ENCODE results near the gene CLSTN3.

The CLSTN3 gene

GRCh38 chr12:7129872-7130691 lies at the start of gene CLSTN3:
TSS of gene CLSTN3 (plus strand) at chr12:7130371. CDS start at chr12:7130649, 278 bp downstream.
- DNase-seq, result peak; percentile 68

DNA sequence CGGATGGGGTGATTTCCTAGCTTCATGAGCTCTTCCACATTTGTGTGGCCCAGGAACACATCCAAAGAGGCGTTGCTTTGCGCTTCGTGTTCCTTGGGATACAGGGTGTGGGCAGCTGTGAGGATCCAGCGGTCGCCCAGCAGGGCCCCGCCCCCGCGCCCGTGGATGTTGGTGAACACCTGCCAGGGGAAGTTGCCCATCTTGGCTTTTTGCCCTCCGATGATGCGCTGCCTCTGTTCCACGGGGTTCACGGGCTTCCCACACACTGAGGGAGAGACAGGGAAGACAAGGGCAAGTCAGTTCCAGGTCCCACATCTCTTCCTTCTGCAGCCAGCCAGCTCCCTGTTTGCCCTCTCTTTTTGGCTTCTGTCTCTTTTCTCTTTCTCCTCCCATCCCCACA lies 49.1 kb upstream of the CLSTN3 start:
- DNase-seq, result no peak

DNA sequence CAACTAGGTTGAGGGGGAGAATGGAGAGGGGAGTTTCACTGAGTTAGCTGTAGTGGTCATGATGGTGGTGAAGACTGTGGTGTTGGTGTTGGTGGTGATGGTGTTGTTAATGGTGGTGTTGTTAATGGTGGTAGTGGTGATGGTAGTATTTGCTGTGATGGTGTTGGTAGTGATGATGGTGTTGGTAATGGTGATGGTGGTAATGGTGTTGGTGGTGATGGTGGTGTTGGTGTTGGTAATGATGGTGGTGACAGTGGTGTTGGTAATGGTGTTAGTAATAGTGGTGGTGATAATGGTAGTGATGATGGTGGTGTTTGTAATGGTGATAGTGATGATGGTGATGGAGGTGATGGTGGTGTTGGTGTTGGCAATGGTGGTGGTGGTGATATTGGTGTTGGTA lies 47.0 kb upstream of the CLSTN3 start:
- DNase-seq, result no peak

- no peak for DNase-seq
Measured at GRCh38 chr12:7089196-7089871, 40.8 kb upstream of the CLSTN3 start.

DNA sequence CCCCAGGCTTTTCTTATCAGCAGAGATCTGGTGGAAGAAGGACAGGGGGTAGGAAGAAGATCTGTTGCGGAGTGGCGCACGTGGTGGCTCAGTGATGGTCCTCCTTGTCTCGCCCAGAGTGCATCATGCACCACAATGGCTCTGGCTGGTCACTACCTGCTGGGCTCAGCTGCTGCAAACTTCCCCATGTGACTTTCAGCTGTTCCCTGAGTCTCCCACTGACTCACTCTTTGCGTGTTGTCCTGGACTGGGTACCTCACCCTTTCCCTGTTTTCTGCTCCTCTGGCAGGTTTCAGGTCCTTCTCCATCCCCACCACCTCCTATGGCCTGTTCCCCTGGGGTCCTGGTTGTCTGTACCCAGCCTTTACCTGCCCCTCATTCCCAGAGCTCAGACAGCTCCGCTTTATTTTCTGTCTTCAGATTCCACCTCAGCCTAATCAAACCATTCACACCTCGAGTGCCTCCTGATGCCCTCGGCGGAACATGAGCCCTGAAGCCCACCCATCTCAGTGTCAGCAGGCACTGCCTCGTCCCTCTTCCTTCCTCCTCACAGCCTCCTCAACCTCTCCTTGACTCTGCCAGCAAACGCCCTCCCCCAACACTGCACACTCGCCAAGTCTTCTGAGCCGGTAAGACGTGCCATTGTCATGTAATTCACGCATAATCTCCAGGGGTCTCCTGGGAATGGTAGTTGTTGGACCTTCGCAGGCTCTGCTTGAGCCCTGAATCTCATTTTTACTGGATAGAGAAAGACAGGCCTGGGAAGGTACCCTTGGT lies 39.8 kb upstream of the CLSTN3 start:
- DNase-seq, result no peak

DNA sequence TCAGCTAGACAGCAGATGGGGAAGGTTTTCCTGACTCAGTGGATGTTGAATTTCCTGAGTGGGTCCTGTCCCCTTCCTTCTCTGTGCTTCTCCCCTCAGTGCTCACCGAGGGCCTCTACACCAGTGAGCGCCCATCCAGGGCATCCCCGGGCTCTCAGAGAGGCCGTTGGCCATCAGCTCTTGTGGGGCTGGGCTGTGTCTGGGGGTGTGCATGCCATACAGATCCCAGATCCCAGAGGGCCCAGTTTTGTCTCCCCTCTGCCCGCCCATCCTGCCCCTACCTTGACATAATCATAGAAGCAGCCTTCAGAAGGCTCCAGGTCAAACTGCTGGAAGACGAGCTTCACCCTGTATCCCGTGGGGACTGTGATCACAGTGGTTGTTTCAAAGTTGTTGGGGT lies 39.0 kb upstream of the CLSTN3 start:
- DNase-seq, result no peak

GRCh38 chr12:7091660-7092228 lies 38.4 kb upstream of the CLSTN3 start:
- DNase-seq, result no peak

DNA sequence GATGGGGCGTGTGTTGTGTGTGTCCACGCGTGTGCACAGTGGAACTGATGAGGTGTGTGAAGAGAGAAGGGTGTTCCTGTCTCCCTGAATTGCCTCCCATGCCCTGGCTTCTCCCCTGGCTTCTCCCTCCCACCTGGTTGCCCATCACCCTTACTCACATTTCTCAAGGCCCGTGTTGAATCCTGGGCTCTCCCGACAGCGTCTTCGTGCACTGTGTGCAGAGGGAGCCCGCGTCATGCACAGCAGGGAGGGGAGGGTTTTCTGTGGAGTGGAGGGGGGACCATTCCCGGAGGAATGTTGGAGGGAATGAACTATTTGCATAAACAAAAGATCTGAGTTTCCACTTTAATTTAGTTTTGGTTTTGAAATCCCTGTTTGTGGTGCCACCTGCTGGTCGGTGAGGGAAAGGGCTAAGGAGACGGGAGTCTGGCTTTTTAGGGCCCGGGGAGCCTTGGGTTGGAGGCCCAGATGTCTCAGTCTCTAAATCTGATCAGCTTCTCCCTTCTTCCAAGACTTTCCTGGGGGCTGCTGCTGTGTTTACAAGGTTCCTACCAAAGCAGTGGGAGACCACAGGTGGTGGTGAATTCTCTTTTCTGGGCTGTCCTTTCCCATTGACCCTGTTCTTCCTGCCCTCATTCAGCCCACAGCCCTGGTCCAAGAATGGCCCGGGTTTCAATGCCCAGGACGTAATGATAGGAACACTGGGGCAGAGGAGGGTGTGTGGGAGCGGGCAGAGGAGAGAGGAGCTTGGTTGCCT lies 37.8 kb upstream of the CLSTN3 start, which contains the start of gene C1R:
TSS of gene C1R (minus strand) at position 217 of the 757 bp plus-strand sequence. CDS start at position 160, 57 bp downstream.
- DNase-seq, result peak; percentile 69

DNA sequence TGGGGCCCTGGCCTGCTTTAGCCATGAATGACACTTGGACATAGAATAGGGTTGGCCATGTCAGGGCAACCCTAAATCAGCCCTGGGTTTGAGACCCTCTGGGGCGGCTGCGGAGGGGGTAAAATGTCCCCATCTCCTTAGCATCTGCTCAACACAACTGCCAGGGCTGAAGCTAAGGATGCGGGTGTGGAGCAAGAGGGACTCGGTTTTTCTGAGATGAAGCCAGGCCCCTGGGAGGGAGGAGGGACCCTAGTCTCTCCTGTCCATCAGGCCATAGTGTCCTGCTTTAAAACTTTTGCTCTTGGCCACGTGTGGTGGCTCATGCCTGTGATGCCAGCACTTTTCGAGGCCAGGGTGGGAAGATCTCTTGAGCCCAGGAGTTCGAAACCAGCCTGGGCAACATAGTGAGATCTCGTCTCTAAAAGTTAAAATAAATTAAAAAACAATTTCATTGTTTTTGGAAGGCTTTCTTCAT lies 37.1 kb upstream of the CLSTN3 start:
- DNase-seq, result no peak

DNA sequence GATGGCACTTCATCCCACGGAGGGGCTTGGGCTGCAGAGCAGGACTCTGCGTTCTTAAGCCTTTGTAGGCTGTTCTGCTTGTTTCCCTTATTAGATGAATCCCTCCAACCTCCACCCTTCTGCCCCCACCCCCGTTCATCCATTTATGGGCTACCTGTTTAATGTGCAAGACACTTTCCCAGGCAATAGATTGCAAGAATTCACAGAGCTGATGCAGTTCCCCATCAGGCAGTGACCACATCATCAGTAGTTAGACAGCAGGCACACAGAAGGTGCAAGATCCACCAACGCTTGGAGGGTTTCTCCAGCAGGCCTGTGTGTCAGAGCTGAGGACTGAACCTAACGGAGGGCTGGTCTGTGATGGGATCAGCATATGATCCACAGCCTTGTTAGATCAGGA lies 36.7 kb upstream of the CLSTN3 start:
- DNase-seq, result no peak

DNA sequence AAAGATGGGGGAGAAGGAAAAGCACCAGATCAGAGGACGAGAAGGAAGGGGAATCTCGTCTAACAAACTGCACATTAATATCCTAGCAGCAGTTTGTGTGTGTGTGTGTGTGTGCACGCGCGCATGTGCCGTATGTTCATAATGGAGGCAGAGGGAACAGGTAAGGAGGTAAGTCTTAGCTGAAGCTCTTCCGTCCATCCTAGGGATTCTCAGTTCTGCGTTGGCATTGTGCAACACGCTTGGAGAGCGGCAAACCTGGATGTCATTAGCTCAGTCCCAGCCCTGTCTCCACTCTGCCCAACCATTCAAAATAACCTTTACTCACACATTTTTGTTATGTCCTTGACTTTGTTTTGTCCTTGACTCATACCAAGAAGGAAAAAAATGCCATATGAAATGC lies 36.3 kb upstream of the CLSTN3 start:
- no peak for DNase-seq

GRCh38 chr12:7096006-7096932 lies 33.9 kb upstream of the CLSTN3 start:
- no peak for DNase-seq

- no peak for DNase-seq
Measured at GRCh38 chr12:7096979-7097378, 33.2 kb upstream of the CLSTN3 start.

- no peak for DNase-seq
Measured at GRCh38 chr12:7099290-7099996, 30.7 kb upstream of the CLSTN3 start.

DNA sequence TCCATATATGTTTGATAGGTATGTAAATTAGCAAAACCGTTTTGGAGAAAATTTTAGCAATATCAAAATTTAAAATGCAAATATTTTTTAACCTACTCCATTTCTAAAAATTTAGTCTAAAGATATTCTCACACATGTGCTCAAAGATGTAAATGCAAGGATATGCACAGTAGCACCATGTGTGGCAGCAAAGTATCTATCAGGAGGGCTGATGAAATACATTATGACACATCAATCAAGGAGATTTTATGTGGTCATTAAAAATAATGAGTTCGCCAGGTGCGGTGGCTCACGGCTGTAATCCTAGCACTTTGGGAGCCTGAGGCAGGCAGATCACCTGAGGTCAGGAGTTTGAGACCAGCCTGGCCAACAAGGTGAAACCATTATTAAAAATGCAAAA lies 29.9 kb upstream of the CLSTN3 start:
- DNase-seq, result no peak

DNA sequence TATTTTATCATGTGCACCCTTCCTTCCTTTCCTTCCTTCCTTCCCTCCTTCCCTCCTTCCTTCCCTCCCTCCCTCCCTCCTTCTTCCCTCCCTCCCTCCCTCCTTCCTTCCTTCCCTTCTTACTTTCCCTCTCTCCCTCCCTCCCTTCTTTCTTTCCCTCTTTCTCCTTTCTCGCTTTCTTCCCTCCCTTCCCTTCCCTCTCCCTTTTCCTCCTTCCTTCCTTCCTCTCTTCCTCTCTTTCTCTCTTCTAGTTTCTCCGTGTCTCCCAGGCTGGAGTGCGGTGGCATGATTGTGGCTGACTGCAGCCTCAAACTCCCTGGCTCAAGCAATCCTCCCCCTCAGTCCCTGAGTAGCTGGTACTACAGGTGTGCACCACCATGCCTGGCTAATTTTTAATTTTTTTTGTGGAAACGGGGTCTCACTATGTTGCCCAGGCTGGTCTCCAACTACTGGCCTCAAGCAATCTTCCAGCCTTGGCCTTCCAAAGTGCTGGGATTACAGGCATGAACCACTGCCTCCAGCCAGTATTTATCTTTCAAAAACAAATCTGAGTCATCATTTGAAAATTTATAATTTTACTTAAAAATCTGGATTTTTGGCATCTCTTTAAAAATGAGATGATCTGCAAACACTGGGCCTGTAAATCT lies 29.0 kb upstream of the CLSTN3 start:
- no peak for DNase-seq

- no peak for DNase-seq
Measured at GRCh38 chr12:7101694-7102131, 28.5 kb upstream of the CLSTN3 start.

- DNase-seq, result no peak
Measured at GRCh38 chr12:7102582-7102981, 27.6 kb upstream of the CLSTN3 start.

GRCh38 chr12:7103837-7104584 lies 26.2 kb upstream of the CLSTN3 start:
- no peak for DNase-seq

Measured in NCI-H526 treated with DMSO at 0.1 percent for 48 hours (cell line).